ENCODE results near the gene CAMTA1.

Gene CAMTA1

GRCh38 chr1:7457811-7458210 is 672.6 kb downstream of the CAMTA1 start:
- H3K4me1 ChIP-seq (ENCODE audit: control insufficient read depth, insufficient read depth, low read length), result peaks cover 6% of the 10 kb centered on the region
- no peaks in the 10 kb centered on the region for H3K36me3 ChIP-seq (ENCODE audit: control insufficient read depth, insufficient read depth, low read length)
- no peaks in the 10 kb centered on the region for H3K9me3 ChIP-seq (ENCODE audit: control insufficient read depth, insufficient read depth, low read length)
- H3K4me3 ChIP-seq (ENCODE audit: low read depth, low read length), result no peak overlapping the region
- no peak overlapping the region for H3K27ac ChIP-seq (ENCODE audit: low read depth, low read length)
- H3K27me3 ChIP-seq (ENCODE audit: control insufficient read depth, insufficient read depth, low read length), result no peaks in the 10 kb centered on the region
- no peak overlapping the region for H3K9ac ChIP-seq (ENCODE audit: low read depth, low read length)

GRCh38 chr1:7458946-7459345 is 673.7 kb downstream of the CAMTA1 start:
- Histone ChIP-seq H3K9me3 (ENCODE audit: control insufficient read depth, insufficient read depth, low read length) (no peaks in the 10 kb centered on the region), H3K9ac (ENCODE audit: low read depth, low read length) (no peak overlapping the region), H3K4me3 (ENCODE audit: low read depth, low read length) (no peak overlapping the region), H3K4me1 (ENCODE audit: control insufficient read depth, insufficient read depth, low read length) (peaks cover 6% of the 10 kb centered on the region), H3K27me3 (ENCODE audit: control insufficient read depth, insufficient read depth, low read length) (no peaks in the 10 kb centered on the region), H3K27ac (ENCODE audit: low read depth, low read length) (no peak overlapping the region), H3K36me3 (ENCODE audit: control insufficient read depth, insufficient read depth, low read length) (no peaks in the 10 kb centered on the region)

GRCh38 chr1:7459914-7460313 is 674.7 kb downstream of the CAMTA1 start:
- Histone ChIP-seq H3K4me1 (ENCODE audit: control insufficient read depth, insufficient read depth, low read length) (peaks cover 6% of the 10 kb centered on the region), H3K36me3 (ENCODE audit: control insufficient read depth, insufficient read depth, low read length) (no peaks in the 10 kb centered on the region), H3K4me3 (ENCODE audit: low read depth, low read length) (no peak overlapping the region), H3K27me3 (ENCODE audit: control insufficient read depth, insufficient read depth, low read length) (no peaks in the 10 kb centered on the region), H3K27ac (ENCODE audit: low read depth, low read length) (no peak overlapping the region), H3K9me3 (ENCODE audit: control insufficient read depth, insufficient read depth, low read length) (no peaks in the 10 kb centered on the region), H3K9ac (ENCODE audit: low read depth, low read length) (no peak overlapping the region)

DNA sequence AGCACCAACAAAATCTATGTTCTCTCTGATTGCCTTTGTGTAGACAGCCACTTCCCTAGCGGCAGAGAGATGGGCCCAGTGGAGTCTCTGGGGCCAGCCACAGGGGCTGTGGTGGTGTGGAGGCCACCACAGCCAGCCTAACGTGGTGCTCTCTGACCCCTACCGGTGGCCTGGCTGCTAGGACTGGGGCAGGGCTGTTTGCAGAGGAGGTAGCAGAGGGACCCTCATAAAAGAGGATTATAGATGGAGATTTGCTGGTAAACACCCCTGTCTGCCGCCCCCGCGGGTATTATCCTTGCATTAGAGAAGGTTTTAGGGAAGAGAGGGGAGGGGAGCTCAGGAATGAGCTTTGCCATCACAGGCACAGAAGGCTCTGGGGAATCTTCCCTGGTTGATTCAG is 675.6 kb downstream of the CAMTA1 start:
- Histone ChIP-seq H3K4me1 (ENCODE audit: control insufficient read depth, insufficient read depth, low read length) (peaks cover 6% of the 10 kb centered on the region), H3K9me3 (ENCODE audit: control insufficient read depth, insufficient read depth, low read length) (no peaks in the 10 kb centered on the region), H3K27ac (ENCODE audit: low read depth, low read length) (no peak overlapping the region), H3K4me3 (ENCODE audit: low read depth, low read length) (no peak overlapping the region), H3K9ac (ENCODE audit: low read depth, low read length) (no peak overlapping the region), H3K27me3 (ENCODE audit: control insufficient read depth, insufficient read depth, low read length) (no peaks in the 10 kb centered on the region), H3K36me3 (ENCODE audit: control insufficient read depth, insufficient read depth, low read length) (no peaks in the 10 kb centered on the region)

DNA sequence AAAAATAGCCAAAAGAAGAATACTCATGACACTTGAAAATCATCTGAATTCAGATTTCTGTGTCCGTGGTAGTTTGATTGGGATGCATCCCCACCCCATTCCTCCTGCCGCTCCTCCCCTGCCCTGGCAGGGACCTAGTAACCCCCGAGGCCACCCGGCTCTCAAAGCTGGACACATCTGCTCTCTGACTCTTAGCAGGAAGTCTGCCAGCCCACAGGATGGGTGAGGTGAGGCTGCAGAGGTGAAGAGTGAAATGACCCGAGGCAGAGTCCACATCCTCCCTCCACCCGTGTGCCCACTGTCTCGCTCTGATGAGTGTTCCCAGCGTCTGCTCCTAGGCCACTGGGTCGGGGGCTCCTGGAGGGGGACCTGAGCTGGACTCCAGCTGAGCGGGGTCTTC is 677.4 kb downstream of the CAMTA1 start:
- Histone ChIP-seq H3K4me3 (ENCODE audit: low read depth, low read length) (no peak overlapping the region), H3K9me3 (ENCODE audit: control insufficient read depth, insufficient read depth, low read length) (no peaks in the 10 kb centered on the region), H3K9ac (ENCODE audit: low read depth, low read length) (no peak overlapping the region), H3K36me3 (ENCODE audit: control insufficient read depth, insufficient read depth, low read length) (no peaks in the 10 kb centered on the region), H3K4me1 (ENCODE audit: control insufficient read depth, insufficient read depth, low read length) (no peaks in the 10 kb centered on the region), H3K27ac (ENCODE audit: low read depth, low read length) (no peak overlapping the region), H3K27me3 (ENCODE audit: control insufficient read depth, insufficient read depth, low read length) (no peaks in the 10 kb centered on the region)

DNA sequence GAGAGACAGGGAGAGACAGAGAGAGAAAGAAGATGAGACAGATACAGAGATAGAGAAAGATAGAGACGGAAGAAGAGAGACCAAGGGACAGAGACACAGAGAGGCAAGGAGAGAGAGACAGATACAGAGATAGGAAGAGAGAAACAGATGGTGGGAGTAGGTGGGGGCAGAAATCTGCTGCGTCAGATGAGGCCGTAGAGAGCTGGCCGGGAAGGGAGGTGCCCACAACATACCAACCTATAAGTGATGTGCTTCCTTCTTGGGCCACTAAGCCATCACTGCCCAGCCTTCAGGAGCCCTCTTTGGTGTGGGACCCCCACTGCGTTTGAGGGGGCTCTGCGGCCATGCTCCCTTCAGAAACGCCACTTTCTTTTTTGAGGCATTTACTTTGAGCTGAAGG is 678.3 kb downstream of the CAMTA1 start:
- Histone ChIP-seq H3K36me3 (ENCODE audit: control insufficient read depth, insufficient read depth, low read length) (no peaks in the 10 kb centered on the region), H3K4me1 (ENCODE audit: control insufficient read depth, insufficient read depth, low read length) (no peaks in the 10 kb centered on the region), H3K9ac (ENCODE audit: low read depth, low read length) (no peak overlapping the region), H3K27me3 (ENCODE audit: control insufficient read depth, insufficient read depth, low read length) (no peaks in the 10 kb centered on the region), H3K4me3 (ENCODE audit: low read depth, low read length) (no peak overlapping the region), H3K9me3 (ENCODE audit: control insufficient read depth, insufficient read depth, low read length) (no peaks in the 10 kb centered on the region), H3K27ac (ENCODE audit: low read depth, low read length) (no peak overlapping the region)

DNA sequence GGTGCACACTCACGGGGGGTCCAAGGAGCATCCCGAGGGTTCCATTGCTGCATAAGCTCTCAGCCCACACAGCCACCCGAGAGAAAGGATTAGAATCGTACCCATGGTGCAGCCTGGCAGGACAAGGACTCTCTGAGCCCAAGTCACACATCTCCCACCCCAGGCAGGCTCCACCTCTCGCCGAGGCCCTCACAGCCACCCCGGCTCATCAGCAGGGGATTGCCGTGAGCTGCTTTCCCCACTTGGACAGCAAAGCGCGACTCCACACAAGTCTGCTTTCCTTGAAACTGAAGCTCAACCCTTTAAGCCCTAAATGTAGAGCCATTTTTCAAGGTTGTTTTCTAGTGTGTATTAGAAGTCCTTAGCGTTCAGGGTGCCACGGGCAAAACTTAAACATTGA is 679.5 kb downstream of the CAMTA1 start:
- H3K4me3 ChIP-seq (ENCODE audit: low read depth, low read length), result no peak overlapping the region
- no peaks in the 10 kb centered on the region for H3K9me3 ChIP-seq (ENCODE audit: control insufficient read depth, insufficient read depth, low read length)
- H3K36me3 ChIP-seq (ENCODE audit: control insufficient read depth, insufficient read depth, low read length), result no peaks in the 10 kb centered on the region
- H3K9ac ChIP-seq (ENCODE audit: low read depth, low read length), result no peak overlapping the region
- no peaks in the 10 kb centered on the region for H3K27me3 ChIP-seq (ENCODE audit: control insufficient read depth, insufficient read depth, low read length)
- H3K27ac ChIP-seq (ENCODE audit: low read depth, low read length), result no peak overlapping the region
- no peaks in the 10 kb centered on the region for H3K4me1 ChIP-seq (ENCODE audit: control insufficient read depth, insufficient read depth, low read length)

GRCh38 chr1:7467476-7468175 is 682.4 kb downstream of the CAMTA1 start:
- H3K27ac ChIP-seq (ENCODE audit: low read depth, low read length), result no peak overlapping the region
- no peaks in the 10 kb centered on the region for H3K4me1 ChIP-seq (ENCODE audit: control insufficient read depth, insufficient read depth, low read length)

DNA sequence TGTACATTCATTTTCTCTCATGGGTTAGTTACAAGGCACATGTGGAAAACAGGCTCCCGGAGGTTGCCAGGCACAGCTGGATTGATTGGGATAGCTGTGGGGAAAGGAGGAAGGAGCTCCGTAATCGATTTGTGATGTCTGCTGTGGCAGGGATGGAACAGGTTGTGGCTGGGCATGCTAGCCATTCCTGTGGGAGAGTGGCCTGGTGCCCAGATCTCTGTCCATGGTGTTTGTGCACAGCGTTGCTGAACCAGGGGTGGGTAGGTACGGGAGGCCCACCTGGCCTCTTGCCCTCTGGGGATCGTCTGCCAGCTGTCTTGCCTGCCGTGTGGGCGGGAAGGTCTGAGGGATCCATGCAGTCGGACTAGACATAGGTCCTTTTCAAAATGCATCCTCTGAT is 683.0 kb downstream of the CAMTA1 start:
- no peaks in the 10 kb centered on the region for H3K36me3 ChIP-seq (ENCODE audit: control insufficient read depth, insufficient read depth, low read length)
- H3K9ac ChIP-seq (ENCODE audit: low read depth, low read length), result no peak overlapping the region
- no peak overlapping the region for H3K27ac ChIP-seq (ENCODE audit: low read depth, low read length)
- H3K4me1 ChIP-seq (ENCODE audit: control insufficient read depth, insufficient read depth, low read length), result no peaks in the 10 kb centered on the region
- no peak overlapping the region for H3K4me3 ChIP-seq (ENCODE audit: low read depth, low read length)
- no peaks in the 10 kb centered on the region for H3K27me3 ChIP-seq (ENCODE audit: control insufficient read depth, insufficient read depth, low read length)
- H3K9me3 ChIP-seq (ENCODE audit: control insufficient read depth, insufficient read depth, low read length), result no peaks in the 10 kb centered on the region

More at GRCh38 chr1:7467476-7468175, 682.4 kb downstream of the CAMTA1 start:
- Histone ChIP-seq H3K9ac (ENCODE audit: low read depth, low read length) (no peak overlapping the region), H3K4me3 (ENCODE audit: low read depth, low read length) (no peak overlapping the region), H3K27me3 (ENCODE audit: control insufficient read depth, insufficient read depth, low read length) (no peaks in the 10 kb centered on the region), H3K9me3 (ENCODE audit: control insufficient read depth, insufficient read depth, low read length) (no peaks in the 10 kb centered on the region), H3K36me3 (ENCODE audit: control insufficient read depth, insufficient read depth, low read length) (no peaks in the 10 kb centered on the region)

- no peaks in the 10 kb centered on the region for H3K9me3 ChIP-seq (ENCODE audit: control insufficient read depth, insufficient read depth, low read length)
- H3K4me3 ChIP-seq (ENCODE audit: low read depth, low read length), result no peak overlapping the region
- no peak overlapping the region for H3K9ac ChIP-seq (ENCODE audit: low read depth, low read length)
- H3K27ac ChIP-seq (ENCODE audit: low read depth, low read length), result no peak overlapping the region
- H3K27me3 ChIP-seq (ENCODE audit: control insufficient read depth, insufficient read depth, low read length), result no peaks in the 10 kb centered on the region
- no peaks in the 10 kb centered on the region for H3K4me1 ChIP-seq (ENCODE audit: control insufficient read depth, insufficient read depth, low read length)
- no peaks in the 10 kb centered on the region for H3K36me3 ChIP-seq (ENCODE audit: control insufficient read depth, insufficient read depth, low read length)
Observed at GRCh38 chr1:7469255-7469938, 684.1 kb downstream of the CAMTA1 start.

DNA sequence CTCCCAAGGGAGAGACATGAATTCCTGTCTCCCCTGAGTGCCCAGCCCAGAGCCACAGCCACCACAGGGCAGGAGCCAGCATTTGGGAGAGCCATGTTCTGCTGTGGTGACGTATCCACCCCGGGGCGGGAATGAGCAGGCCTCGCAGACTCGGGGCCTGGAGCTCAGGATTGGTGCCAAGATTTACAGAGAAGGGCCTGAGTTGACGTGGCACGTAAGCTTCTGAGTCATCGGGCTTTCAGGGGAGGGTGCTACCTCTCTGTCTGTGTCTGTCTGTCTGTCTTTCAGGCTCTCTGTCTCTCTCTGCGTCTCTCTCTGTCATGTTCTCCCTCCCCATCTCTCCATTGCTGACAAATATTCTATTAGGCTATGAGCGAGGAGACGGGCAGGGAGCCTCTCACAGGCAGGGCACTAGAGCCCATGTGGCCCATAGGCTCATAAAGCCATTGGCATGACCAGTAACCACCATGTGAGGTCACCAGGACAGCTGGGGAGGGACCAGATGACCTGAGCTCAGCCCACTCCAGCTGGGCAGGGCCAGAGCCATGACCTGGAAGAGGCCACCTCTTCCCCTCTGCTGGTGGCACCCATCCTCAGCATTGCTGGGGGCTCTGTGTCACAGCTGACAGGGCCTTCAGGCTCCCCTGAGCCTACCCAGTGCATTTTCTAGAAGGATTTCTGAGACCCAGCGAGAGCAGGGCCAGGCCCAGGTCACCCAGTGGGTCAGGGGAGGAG is 685.8 kb downstream of the CAMTA1 start:
- Histone ChIP-seq H3K9me3 (ENCODE audit: control insufficient read depth, insufficient read depth, low read length) (no peaks in the 10 kb centered on the region), H3K4me1 (ENCODE audit: control insufficient read depth, insufficient read depth, low read length) (no peaks in the 10 kb centered on the region), H3K27ac (ENCODE audit: low read depth, low read length) (no peak overlapping the region), H3K27me3 (ENCODE audit: control insufficient read depth, insufficient read depth, low read length) (no peaks in the 10 kb centered on the region), H3K36me3 (ENCODE audit: control insufficient read depth, insufficient read depth, low read length) (no peaks in the 10 kb centered on the region), H3K9ac (ENCODE audit: low read depth, low read length) (no peak overlapping the region), H3K4me3 (ENCODE audit: low read depth, low read length) (no peak overlapping the region)

Data from HUES48 (cell line).